MCF 10A (cell line): ENCODE data around the gene ELMO2. TPM values are rescaled to one million over a fixed set of nuclear protein-coding genes. Genes with fewer than 3 reads are reported as not detected.

Experiments used
- BruUV-seq: library from RNA; stranded (reverse); fragments of 400-500 nt; replicated peaks from 2 replicates; lab custom pipeline; 2021; lab: Mats Ljungman, UMichigan
- CTCF ChIA-PET: fragments of 300-600 bp; sonication (Branson Sonifier 250); formaldehyde crosslinking; extraction: SDS; loops from one replicate; lab custom pipeline; 2021; ENCODE audit warnings: antibody characterized with exemption, inconsistent platforms; lab: Yijun Ruan, JAX
- POLR2A ChIA-PET: fragments of 300-600, 350-650 bp; sonication (Branson Sonifier 250); formaldehyde crosslinking; extraction: SDS; loops from one replicate; lab custom pipeline; 2020; ENCODE audit warnings: antibody characterized with exemption, inconsistent platforms; lab: Yijun Ruan, JAX
- DNase-seq: peaks from one replicate; pipeline ENCODE4 v3.0.0-alpha.2; 2018; ENCODE audit not compliant: unreplicated experiment
- H3K27ac Mint-ChIP-seq: one replicate; pipeline ENCODE4 v1.8.0; 2022; ENCODE audit warnings: mild to moderate bottlenecking, low read depth, mixed read lengths; ENCODE audit not compliant: unreplicated experiment
- H3K27me3 Mint-ChIP-seq: one replicate; pipeline ENCODE4 v1.8.0; 2022; ENCODE audit warnings: mixed read lengths; ENCODE audit not compliant: insufficient read depth, unreplicated experiment
- H3K36me3 Mint-ChIP-seq: one replicate; pipeline ENCODE4 v1.8.0; 2022; ENCODE audit warnings: mild to moderate bottlenecking, moderate library complexity, mixed read lengths; ENCODE audit not compliant: insufficient read depth, unreplicated experiment
- H3K4me1 Mint-ChIP-seq: one replicate; pipeline ENCODE4 v1.8.0; 2022; ENCODE audit warnings: mixed read lengths; ENCODE audit not compliant: insufficient read depth, unreplicated experiment
- H3K4me3 Mint-ChIP-seq: one replicate; pipeline ENCODE4 v1.8.0; 2022; ENCODE audit warnings: mild to moderate bottlenecking, moderate library complexity, mixed read lengths; ENCODE audit not compliant: unreplicated experiment
- H3K9me3 Mint-ChIP-seq: one replicate; pipeline ENCODE4 v1.8.0; 2022; ENCODE audit warnings: mixed read lengths; ENCODE audit not compliant: unreplicated experiment
- intact Hi-C: fragments of 100-400 bp; cut with micrococcal nuclease; formaldehyde crosslinking; loops from 2 replicates; pipeline ENCODE4 v1.14.1; 2022
- total RNA-seq: library from RNA; stranded (reverse); gene quantifications from 2 replicates; pipeline ENCODE4 v1.2.3, GENCODE V29; 2022
- TF ChIP-seq, protein P1 (sequence below): fragments of 200-600 bp; IDR thresholded peaks from one replicate; pipeline ENCODE4 v1.8.0; 2022; ENCODE audit warnings: antibody characterized with exemption, mild to moderate bottlenecking; ENCODE audit not compliant: unreplicated experiment

ELMO2 gene
- total RNA-seq, 1 experiment from 2014 or later, result 21.1 TPM

DNA sequence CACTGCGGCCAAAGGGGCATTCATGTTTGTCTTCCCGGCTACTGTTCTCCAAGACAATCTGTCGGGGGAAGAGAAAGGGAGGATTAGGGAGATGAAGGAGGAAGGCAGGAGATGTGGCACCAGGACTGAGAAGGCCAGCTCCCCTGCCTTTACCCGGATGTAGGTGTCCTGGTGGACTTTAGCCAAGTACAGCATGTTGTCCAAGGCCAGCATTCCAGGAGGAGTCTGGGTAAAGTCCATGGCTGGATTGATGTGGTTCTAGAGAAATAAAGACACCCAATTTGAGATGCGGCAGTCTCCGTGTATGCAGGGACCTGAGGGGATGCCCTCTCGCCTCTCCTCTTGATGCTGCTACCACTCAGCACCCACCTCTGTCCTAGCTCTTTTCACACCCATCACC is 32.0 kb downstream of the ELMO2 start:
- Mint-ChIP-seq H3K4me1 (peaks cover 15% of the 10 kb centered on the region), H3K36me3 (peaks cover 47% of the 10 kb centered on the region), H3K4me3 (no peak overlapping the region), H3K27ac (no peak overlapping the region), H3K9me3 (no peaks in the 10 kb centered on the region), H3K27me3 (no peaks in the 10 kb centered on the region)
- TF ChIP-seq, protein P1, sequence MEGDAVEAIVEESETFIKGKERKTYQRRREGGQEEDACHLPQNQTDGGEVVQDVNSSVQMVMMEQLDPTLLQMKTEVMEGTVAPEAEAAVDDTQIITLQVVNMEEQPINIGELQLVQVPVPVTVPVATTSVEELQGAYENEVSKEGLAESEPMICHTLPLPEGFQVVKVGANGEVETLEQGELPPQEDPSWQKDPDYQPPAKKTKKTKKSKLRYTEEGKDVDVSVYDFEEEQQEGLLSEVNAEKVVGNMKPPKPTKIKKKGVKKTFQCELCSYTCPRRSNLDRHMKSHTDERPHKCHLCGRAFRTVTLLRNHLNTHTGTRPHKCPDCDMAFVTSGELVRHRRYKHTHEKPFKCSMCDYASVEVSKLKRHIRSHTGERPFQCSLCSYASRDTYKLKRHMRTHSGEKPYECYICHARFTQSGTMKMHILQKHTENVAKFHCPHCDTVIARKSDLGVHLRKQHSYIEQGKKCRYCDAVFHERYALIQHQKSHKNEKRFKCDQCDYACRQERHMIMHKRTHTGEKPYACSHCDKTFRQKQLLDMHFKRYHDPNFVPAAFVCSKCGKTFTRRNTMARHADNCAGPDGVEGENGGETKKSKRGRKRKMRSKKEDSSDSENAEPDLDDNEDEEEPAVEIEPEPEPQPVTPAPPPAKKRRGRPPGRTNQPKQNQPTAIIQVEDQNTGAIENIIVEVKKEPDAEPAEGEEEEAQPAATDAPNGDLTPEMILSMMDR, result no peak
- BruUV-seq, result no TSS peak
- ChIA-PET POLR2A (interaction anchor here (1.9 to 2.6 kb wide), 2 partner anchors 9 to 10 kb away, joined by 6 to 17 read pairs; no protein-coding TSS in a partner anchor), CTCF (interaction anchor here (0.6 to 2.0 kb wide), 8 partner anchors 8 to 416 kb away, joined by 3 to 7 read pairs (median 4); no protein-coding TSS in a partner anchor)
- intact Hi-C loops, result no loop called here
- no peak for DNase-seq

DNA sequence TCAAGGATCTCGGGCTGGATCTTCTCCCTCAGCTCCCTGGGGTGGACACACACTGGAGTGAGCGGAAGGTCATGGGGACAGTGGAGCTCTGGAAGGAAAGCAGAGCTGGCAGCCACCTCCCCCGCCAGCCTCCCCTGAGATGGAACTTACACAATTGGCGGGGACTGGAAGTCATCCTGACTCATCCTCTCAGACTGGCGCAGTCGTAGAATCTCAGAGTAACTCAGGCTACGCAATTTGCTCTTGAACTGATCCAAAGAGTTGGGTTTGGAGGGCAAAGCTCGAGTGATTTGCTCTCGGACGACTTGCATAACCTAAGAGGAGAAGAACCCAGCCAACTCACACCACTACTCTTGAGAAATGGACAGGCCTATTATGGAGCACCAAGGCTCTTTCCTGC is 34.8 kb downstream of the ELMO2 start:
- peaks cover 64% of the 10 kb centered on the region for H3K36me3 Mint-ChIP-seq
- peaks cover 6% of the 10 kb centered on the region for H3K4me1 Mint-ChIP-seq
- CTCF ChIA-PET, result interaction anchor here (0.6 to 1.1 kb wide), 4 partner anchors 10 to 655 kb away, joined by 3 to 4 read pairs (median 3); no protein-coding TSS in a partner anchor
- DNase-seq, result peak; percentile 70
- intact Hi-C loops, result no loop called here
- H3K27me3 Mint-ChIP-seq, result no peaks in the 10 kb centered on the region
- TF ChIP-seq, protein P1, result no peak
- H3K9me3 Mint-ChIP-seq, result no peaks in the 10 kb centered on the region
- no peak overlapping the region for H3K4me3 Mint-ChIP-seq
- POLR2A ChIA-PET, result interaction anchor here (0.8 kb wide), 1 partner anchor 7 kb away, joined by 3 read pairs; no protein-coding TSS in a partner anchor
- H3K27ac Mint-ChIP-seq, result no peak overlapping the region
- no TSS peak for BruUV-seq

DNA sequence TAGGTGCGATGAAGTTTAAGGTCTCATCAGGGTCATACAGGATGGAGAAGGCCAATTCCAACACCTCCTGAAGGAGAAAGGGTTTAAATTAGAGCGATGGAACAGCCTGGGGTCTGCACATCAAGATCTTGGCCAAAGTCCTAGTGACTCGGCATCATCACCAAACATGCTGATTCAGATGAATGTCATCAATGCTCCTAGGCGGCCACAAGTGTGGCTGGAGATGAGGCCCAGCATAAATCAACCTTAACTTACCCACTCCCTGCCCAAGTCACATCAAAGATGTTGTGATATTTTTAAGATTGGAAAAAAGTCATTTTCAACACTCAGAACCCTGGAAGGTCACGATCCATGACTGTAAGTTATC is 37.5 kb downstream of the ELMO2 start:
- Mint-ChIP-seq H3K4me1 (peaks cover 2% of the 10 kb centered on the region), H3K36me3 (peaks cover 58% of the 10 kb centered on the region), H3K4me3 (no peak overlapping the region), H3K27ac (no peak overlapping the region), H3K27me3 (no peaks in the 10 kb centered on the region), H3K9me3 (no peaks in the 10 kb centered on the region)
- CTCF ChIA-PET, result interaction anchor here (1.3 kb wide), 1 partner anchor 30 kb away, joined by 3 read pairs; no protein-coding TSS in a partner anchor
- POLR2A ChIA-PET, result interaction anchor here (0.6 to 1.4 kb wide), 3 partner anchors 9 to 254 kb away, joined by 3 to 6 read pairs (median 5); partner anchors contain the start of gene ELMO2
- no peak for DNase-seq
- no TSS peak for BruUV-seq
- intact Hi-C loops, result no loop called here
- TF ChIP-seq, protein P1, result no peak

DNA sequence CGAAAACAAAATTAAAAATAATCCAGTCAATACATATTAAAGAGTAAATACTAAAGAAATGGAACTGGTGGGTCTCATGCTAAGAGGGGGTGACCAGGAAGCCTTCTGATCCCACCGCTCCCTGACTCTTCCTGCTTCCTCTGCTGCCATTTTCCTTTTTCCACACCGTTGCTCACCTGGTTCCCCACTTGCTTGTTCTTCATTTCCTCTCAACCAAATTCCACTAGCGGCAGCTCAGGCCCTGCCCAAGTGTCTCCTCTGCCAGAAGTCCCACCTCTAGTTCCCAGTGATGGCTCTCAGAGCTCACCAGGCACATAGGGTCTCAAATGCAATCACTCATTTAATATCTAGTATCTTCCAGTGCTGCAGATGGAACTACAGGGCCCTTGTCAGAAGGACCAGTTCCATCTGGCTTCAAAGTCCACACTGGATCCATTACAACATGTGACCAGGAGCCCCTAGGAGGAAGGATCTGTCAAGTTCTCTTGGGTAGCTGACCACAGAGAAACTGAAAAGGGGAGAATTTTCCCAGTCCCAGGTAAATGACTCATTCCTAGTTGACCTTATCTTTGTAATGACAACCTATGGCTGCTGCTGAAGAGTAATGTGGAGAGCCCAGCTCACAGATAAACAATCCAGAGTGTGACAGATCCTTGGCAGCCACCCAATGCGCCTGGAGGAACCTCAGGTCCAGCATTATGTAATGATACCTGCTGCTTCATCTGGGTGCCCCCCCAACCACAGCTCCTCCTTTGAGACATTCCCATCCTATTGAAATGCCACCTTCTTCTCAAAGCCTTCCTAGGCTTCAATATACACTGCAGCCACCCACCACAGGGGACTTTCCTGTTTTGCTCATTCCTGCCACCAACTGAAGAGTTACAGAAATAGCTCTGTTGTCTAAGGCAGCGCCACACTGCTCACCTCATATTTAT is 38.2 kb downstream of the ELMO2 start:
- CTCF ChIA-PET, result interaction anchor here (0.7 to 1.3 kb wide), 2 partner anchors 31 to 1384 kb away, joined by 3 read pairs; no protein-coding TSS in a partner anchor
- no peaks in the 10 kb centered on the region for H3K27me3 Mint-ChIP-seq
- peaks cover 51% of the 10 kb centered on the region for H3K36me3 Mint-ChIP-seq
- H3K4me3 Mint-ChIP-seq, result no peak overlapping the region
- no TSS peak for BruUV-seq
- TF ChIP-seq, protein P1, result no peak
- peak; percentile 46 for DNase-seq
- H3K9me3 Mint-ChIP-seq, result no peaks in the 10 kb centered on the region
- H3K4me1 Mint-ChIP-seq, result peaks cover 8% of the 10 kb centered on the region
- intact Hi-C loops, result no loop called here
- POLR2A ChIA-PET, result interaction anchor here (0.6 to 1.4 kb wide), 3 partner anchors 9 to 254 kb away, joined by 3 to 6 read pairs (median 5); partner anchors contain the start of gene ELMO2
- H3K27ac Mint-ChIP-seq, result no peak overlapping the region
